ENCODE results near the gene TTC7B. TPM values are rescaled to one million over a fixed set of nuclear protein-coding genes. Genes with fewer than 3 reads are reported as not detected.

Gene TTC7B
- total and polyA plus RNA-seq, 2 experiments from 2014 or later = 7.9 to 28.6 TPM

DNA sequence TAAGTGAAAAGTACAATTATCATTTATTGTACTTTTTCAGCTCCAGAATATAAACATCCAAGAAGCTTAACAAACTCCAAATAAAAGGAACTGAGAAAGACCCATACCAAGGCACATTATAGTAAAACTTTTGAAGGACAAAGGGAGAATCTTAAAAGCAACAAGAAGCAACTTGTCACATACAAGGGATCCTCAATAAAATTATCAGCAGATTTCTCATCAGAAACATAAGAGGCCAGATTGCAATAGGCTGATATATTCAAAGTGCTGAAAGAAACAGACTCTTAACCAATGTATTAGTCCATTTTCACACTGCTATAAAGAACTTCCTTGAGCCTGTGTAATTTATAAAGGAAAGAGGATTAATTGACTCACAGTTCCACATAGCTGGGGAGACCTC, 48.3 kb downstream of the TTC7B start (continued):
- no peak for TF ChIP-seq ZNF462 (CRISPR knock-in tag; IDR thresholded peaks at IDR 0.05)

GRCh38 chr14:90760591-90761316, 55.5 kb downstream of the TTC7B start:
- peak; percentile 36 for ATAC-seq
- peaks cover 24% of the 10 kb centered on the region for H3K4me1 Mint-ChIP-seq
- no peak for TF ChIP-seq POLR2AphosphoS5 (IDR thresholded peaks at IDR 0.05; ENCODE audit: low read depth)
- TF ChIP-seq ETS1 (IDR thresholded peaks at IDR 0.05) = no peak
- no peak for TF ChIP-seq CREB1 (CRISPR knock-in tag; IDR thresholded peaks at IDR 0.05; ENCODE audit: low read depth)
- TF ChIP-seq ZNF462 (CRISPR knock-in tag; IDR thresholded peaks at IDR 0.05) = no peak
- TF ChIP-seq, protein P1, sequence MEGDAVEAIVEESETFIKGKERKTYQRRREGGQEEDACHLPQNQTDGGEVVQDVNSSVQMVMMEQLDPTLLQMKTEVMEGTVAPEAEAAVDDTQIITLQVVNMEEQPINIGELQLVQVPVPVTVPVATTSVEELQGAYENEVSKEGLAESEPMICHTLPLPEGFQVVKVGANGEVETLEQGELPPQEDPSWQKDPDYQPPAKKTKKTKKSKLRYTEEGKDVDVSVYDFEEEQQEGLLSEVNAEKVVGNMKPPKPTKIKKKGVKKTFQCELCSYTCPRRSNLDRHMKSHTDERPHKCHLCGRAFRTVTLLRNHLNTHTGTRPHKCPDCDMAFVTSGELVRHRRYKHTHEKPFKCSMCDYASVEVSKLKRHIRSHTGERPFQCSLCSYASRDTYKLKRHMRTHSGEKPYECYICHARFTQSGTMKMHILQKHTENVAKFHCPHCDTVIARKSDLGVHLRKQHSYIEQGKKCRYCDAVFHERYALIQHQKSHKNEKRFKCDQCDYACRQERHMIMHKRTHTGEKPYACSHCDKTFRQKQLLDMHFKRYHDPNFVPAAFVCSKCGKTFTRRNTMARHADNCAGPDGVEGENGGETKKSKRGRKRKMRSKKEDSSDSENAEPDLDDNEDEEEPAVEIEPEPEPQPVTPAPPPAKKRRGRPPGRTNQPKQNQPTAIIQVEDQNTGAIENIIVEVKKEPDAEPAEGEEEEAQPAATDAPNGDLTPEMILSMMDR (conservative IDR thresholded peaks at IDR 0.05; ENCODE audit: low read depth in 2 of 2) = peak; percentile 81 to 89

More at GRCh38 chr14:90760591-90761316, 55.5 kb downstream of the TTC7B start:
- H3F3A ChIP-seq (replicated peaks; ENCODE audit: low read depth) = peaks cover 7% of the 10 kb centered on the region
- no peaks in the 10 kb centered on the region for H3K9me2 ChIP-seq (ENCODE audit: insufficient read depth)
- Mint-ChIP-seq H3K27me3 (ENCODE audit: insufficient read depth, low read depth, poor library complexity) (peaks cover 7% of the 10 kb centered on the region), H3K27ac (no peak overlapping the region), H3K36me3 (ENCODE audit: low read depth) (no peaks in the 10 kb centered on the region; the same call in 1 of the 3 replicates), H3K9me3 (peaks cover 8% of the 10 kb centered on the region; the same call in 2 of the 3 replicates), H3K4me3 (no peak overlapping the region)
- peaks cover 9% of the 10 kb centered on the region for H3K27me3 ChIP-seq (ENCODE audit: insufficient read depth)
- H4K20me1 ChIP-seq (replicated peaks; ENCODE audit: insufficient read depth) = no peaks in the 10 kb centered on the region
- DNase-seq (ENCODE audit: low spot score) = peak; percentile 84
- H3K27ac ChIP-seq (ENCODE audit: low read depth) = no peak overlapping the region
- peaks cover 6% of the 10 kb centered on the region; the same call in 1 of the 2 replicates for H3K4me1 ChIP-seq (ENCODE audit: insufficient read depth)
- H3K4me3 ChIP-seq = no peak overlapping the region
- no peaks in the 10 kb centered on the region for H3K79me2 ChIP-seq (replicated peaks; ENCODE audit: insufficient read depth)
- H3K4me2 ChIP-seq = no peak overlapping the region
- H2AFZ ChIP-seq = no peak overlapping the region
- no peaks in the 10 kb centered on the region for H3K36me3 ChIP-seq (ENCODE audit: insufficient read depth)

All from GM23338 (cell line).